Ramos (cell line): ENCODE results near the gene GNB5.
"Not testable (repeated sequence)": the region's sequence is repeated elsewhere in the genome, so short reads cannot be mapped to it uniquely, and the experiment has no call there.

ENCODE experiments used
- in situ Hi-C: fragments of 300-500 bp; cut with MboI; formaldehyde crosslinking; loops from one replicate; pipeline ENCODE4 v1.14.3; 2022; ENCODE audit warnings: low sequenced_read_pairs; ENCODE audit not compliant: unreplicated experiment

The GNB5 gene

GRCh38 chr15:52100807-52101442 lies 90.3 kb downstream of the GNB5 start:
- in situ Hi-C loops: no loop called here

- in situ Hi-C loops: no loop called here
Measured at GRCh38 chr15:52099651-52100272, 91.4 kb downstream of the GNB5 start.

GRCh38 chr15:52098323-52098722 lies 92.9 kb downstream of the GNB5 start:
- in situ Hi-C loops: no loop called here

- in situ Hi-C loops: no loop called here
Measured at GRCh38 chr15:52097180-52097579, 94.0 kb downstream of the GNB5 start.

GRCh38 chr15:52096536-52096935 lies 94.7 kb downstream of the GNB5 start:
- in situ Hi-C loops: not testable (repeated sequence)

- in situ Hi-C loops: no loop called here
Measured at GRCh38 chr15:52095597-52096262, 95.5 kb downstream of the GNB5 start.

GRCh38 chr15:52094811-52095584 lies 96.2 kb downstream of the GNB5 start:
- in situ Hi-C loops: no loop called here

- in situ Hi-C loops: no loop called here
Measured at GRCh38 chr15:52093539-52094510, 97.4 kb downstream of the GNB5 start.

GRCh38 chr15:52093167-52093538 lies 98.0 kb downstream of the GNB5 start:
- in situ Hi-C loops: no loop called here

- in situ Hi-C loops: no loop called here
Measured at GRCh38 chr15:52090193-52090592, 101.0 kb downstream of the GNB5 start.

GRCh38 chr15:52086011-52086786 lies 105.0 kb downstream of the GNB5 start:
- in situ Hi-C loops: no loop called here

- in situ Hi-C loops: no loop called here
Measured at GRCh38 chr15:52085299-52085698, 105.9 kb downstream of the GNB5 start.

GRCh38 chr15:52083603-52084002 lies 107.6 kb downstream of the GNB5 start:
- in situ Hi-C loops: no loop called here

- in situ Hi-C loops: not testable (repeated sequence)
Measured at GRCh38 chr15:52083037-52083359, 108.2 kb downstream of the GNB5 start.

GRCh38 chr15:52082197-52083036 lies 108.8 kb downstream of the GNB5 start:
- in situ Hi-C loops: no loop called here

GRCh38 chr15:52080706-52081392 lies 110.3 kb downstream of the GNB5 start:
- in situ Hi-C loops: no loop called here

- in situ Hi-C loops: no loop called here
Measured at GRCh38 chr15:52080031-52080430, 111.2 kb downstream of the GNB5 start.
